VCaP (cell line): ENCODE data around the gene FOXP3.

Experiments used
- H3K27ac ChIP-seq: fragments of 450-650 bp; 2 replicates; pipeline ENCODE4 v1.5.1; 2017
- TF ChIP-seq, protein P1 (sequence below): fragments of 450-650 bp; conservative IDR thresholded peaks from 2 replicates; pipeline ENCODE4 v1.5.1; 2017; ENCODE audit warnings: mild to moderate bottlenecking, moderate library complexity

Gene FOXP3

DNA sequence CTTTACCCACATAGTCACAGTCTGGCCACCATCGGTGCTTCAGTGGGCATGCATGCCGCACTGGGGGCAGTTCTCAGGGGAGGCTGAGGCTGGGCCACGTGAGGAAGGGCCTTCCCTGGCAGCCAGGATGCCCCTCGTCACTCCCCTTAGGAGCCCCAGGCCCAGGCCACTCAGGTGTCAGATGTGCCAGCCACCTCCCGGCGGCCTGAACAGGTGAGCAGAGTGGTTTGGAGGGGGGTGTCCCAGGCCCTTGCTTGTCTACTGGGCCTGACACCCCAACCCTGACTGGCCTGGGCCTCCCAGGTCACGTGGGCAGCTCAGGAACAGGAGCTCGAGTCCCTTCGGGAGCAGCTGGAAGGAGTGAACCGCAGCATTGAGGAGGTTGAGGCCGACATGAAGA lies 17.2 kb downstream of the FOXP3 start:
- TF ChIP-seq, protein P1, sequence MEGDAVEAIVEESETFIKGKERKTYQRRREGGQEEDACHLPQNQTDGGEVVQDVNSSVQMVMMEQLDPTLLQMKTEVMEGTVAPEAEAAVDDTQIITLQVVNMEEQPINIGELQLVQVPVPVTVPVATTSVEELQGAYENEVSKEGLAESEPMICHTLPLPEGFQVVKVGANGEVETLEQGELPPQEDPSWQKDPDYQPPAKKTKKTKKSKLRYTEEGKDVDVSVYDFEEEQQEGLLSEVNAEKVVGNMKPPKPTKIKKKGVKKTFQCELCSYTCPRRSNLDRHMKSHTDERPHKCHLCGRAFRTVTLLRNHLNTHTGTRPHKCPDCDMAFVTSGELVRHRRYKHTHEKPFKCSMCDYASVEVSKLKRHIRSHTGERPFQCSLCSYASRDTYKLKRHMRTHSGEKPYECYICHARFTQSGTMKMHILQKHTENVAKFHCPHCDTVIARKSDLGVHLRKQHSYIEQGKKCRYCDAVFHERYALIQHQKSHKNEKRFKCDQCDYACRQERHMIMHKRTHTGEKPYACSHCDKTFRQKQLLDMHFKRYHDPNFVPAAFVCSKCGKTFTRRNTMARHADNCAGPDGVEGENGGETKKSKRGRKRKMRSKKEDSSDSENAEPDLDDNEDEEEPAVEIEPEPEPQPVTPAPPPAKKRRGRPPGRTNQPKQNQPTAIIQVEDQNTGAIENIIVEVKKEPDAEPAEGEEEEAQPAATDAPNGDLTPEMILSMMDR, result no peak
- no peak overlapping the region for H3K27ac ChIP-seq

DNA sequence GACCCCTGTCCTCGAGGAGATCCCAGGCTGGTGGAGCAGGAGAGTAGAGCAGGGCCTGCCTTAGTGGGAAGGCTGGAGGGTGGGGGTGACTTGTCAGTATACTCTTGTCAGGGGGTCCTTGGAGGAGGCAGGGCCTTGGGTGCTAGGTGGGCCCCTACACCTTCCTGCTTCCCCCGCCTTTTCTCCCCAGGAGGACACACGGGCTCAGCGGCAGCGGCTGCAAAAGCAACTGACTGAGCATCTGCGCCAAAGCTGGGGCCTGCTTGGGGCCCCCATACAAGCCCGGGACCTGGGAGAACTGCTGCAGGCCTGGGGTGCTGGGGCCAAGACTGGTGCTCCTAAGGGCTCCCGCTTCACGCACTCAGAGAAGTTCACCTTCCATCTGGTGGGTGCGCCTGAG lies 18.0 kb downstream of the FOXP3 start:
- H3K27ac ChIP-seq, result no peak overlapping the region
- TF ChIP-seq, protein P1, result no peak

DNA sequence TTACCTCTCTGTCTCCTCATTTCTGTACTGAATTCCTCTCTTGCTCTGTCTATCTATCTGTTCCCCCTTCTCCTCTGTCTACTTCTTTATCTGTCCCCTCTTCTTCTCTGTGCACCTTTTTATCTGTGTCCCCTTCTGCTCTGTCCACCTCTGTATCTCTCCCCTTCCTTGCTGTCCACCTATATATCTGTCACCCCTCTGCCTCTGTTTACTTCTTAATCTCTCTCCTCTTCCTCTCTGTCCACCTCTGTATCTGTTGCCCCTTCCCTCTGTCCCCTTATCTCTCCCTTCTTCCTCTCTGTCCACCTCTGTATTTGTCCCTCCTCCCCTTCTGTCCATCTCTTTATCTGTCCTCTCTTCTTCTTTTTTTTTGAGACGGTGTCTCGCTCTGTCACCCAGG lies 20.3 kb downstream of the FOXP3 start:
- no peak overlapping the region for H3K27ac ChIP-seq

DNA sequence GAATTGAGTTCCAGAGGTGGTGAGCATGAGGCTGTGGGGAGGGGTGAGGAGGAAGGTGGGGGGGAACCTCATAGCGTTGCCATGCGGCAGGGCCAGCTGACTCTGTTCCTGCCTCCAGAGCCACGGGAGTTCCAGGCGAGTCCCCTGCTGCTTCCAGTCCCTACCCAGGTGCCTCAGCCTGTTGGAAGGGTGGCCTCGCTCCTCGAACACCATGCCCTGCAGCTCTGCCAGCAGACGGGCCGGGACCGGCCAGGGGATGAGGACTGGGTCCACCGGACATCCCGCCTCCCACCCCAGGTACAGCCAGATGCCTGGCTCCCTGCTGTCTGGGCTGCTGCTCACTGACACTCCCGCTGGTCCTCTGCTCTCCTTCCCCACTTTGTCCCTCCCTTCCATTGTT lies 21.3 kb downstream of the FOXP3 start:
- TF ChIP-seq, protein P1, result no peak
- H3K27ac ChIP-seq, result no peak overlapping the region

More for the DNA sequence above, 20.3 kb downstream of the FOXP3 start:
- TF ChIP-seq, protein P1, result no peak

DNA sequence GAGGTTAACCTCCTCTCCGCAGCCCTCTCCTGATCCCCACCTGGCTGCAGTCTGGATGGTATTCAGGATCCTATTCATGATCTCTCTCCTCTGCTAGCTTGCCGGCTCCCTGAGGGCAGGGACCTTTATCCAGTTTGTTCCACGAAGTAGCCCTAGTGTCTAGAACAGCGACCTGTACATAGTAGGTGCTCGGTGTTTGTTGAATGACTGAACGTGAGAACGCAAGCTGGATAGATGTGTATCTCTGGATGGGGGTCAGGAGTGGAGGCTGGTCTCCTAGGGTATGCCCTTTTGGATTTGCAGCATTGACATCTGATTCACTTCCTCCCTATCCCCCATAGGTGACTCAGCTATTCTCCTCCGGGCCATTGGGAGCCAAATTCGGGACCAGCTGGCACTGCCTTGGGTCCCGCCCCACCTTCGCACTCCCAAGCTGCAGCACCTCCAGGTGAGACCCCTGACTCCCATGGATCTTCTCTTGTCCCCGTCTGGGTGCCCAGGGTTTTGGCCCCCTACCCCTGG lies 21.9 kb downstream of the FOXP3 start:
- TF ChIP-seq, protein P1, result no peak
- no peak overlapping the region for H3K27ac ChIP-seq

DNA sequence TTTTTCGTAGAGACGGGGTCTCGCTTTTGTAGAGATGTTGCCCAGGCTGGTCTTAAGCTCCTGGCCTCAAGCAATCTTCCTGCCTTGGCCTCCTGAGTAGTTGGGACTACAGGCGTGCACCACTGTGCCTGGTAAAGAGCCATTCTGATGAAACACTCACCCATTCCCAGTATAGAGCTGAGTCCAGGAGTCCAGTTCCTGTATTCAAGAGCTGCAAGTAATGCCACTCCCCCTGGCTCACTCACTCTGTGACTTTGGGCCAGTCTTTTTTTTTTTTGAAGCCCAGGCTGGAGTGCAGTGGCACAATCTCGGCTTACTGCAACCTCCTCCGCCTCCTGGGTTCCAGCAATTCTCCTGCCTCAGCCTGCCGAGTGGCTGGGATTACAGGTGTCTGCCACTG lies 25.8 kb downstream of the FOXP3 start:
- TF ChIP-seq, protein P1, result no peak
- no peak overlapping the region for H3K27ac ChIP-seq

DNA sequence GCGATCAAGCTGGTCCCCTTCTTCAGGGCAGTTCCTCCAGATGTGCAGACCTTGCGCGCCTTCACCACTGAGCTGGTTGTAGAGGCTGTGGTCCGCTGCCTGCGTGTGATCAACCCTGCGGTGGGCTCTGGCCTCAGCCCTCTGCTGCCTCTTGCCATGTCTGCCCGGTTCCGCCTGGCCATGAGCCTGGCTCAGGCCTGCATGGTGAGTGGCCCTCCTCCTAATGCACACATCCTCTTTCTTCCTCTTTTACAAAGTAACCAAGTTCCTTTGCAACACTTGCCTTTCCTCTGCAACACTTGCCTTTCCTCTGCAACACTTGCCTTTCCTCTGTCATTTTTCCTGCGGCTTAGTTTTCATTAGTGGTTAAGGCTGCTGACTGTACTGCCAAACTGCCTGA lies 27.4 kb downstream of the FOXP3 start:
- no peak overlapping the region for H3K27ac ChIP-seq
- TF ChIP-seq, protein P1, result no peak
